ENCODE measurements around the gene TBC1D8B. TPM values are rescaled to one million over a fixed set of nuclear protein-coding genes. Genes with fewer than 3 reads are reported as not detected.

Gene TBC1D8B
- polyA plus RNA-seq, 1 of the 3 experiments (the other 2 are of a cell fraction): 0.03 TPM

GRCh38 chrX:106901341-106901740 is 98.9 kb downstream of the TBC1D8B start:
- H3K9ac ChIP-seq: no peak overlapping the region
- H3K4me2 ChIP-seq: no peak overlapping the region
- ChIA-PET CTCF (interaction anchor here (1.0 to 2.2 kb wide), 2 partner anchors 11 to 27 kb away, joined by 3 to 6 read pairs; no protein-coding TSS in a partner anchor), POLR2A (no interaction called here)
- 48% methylated on average over 3 of the region's 3 CpGs for whole genome bisulfite sequencing (ENCODE audit: low lambda C conversion rate)
- no peak overlapping the region for H3K4me3 ChIP-seq (ENCODE audit: low read depth in 2 of 2, low read length in 1 of 2)
- no peak for DNase-seq
- H2AFZ ChIP-seq (ENCODE audit: low read depth): no peak overlapping the region
- H3K36me3 ChIP-seq (replicated peaks in 1 of 2; ENCODE audit: control insufficient read depth in 1 of 2, insufficient read depth in 2 of 2, low read length in 1 of 2): no peaks in the 10 kb centered on the region
- TF ChIP-seq MXI1 (IDR thresholded peaks at IDR 0.05; ENCODE audit: low read depth, low read length): no peak
- TF ChIP-seq GABPA (IDR thresholded peaks at IDR 0.05; ENCODE audit: low read depth): no peak
- TF ChIP-seq FOSL2 (IDR thresholded peaks at IDR 0.05; ENCODE audit: borderline replicate concordance, low read depth): no peak
- no peaks in the 10 kb centered on the region; a peak in 1 of 4 replicates for H3K4me1 ChIP-seq (ENCODE audit: control insufficient read depth in 1 of 2, insufficient read depth in 2 of 2, low read depth in 1 of 2, low read length in 1 of 2)
- peaks cover 8% of the 10 kb centered on the region; the same call in 1 of the 2 replicates for H3K27me3 ChIP-seq (ENCODE audit: insufficient read depth)
- H4K20me1 ChIP-seq (ENCODE audit: insufficient read depth): no peaks in the 10 kb centered on the region
- no peaks in the 10 kb centered on the region for H3K79me2 ChIP-seq (ENCODE audit: insufficient read depth)
- no peaks in the 10 kb centered on the region for H3K9me3 ChIP-seq
- no peak overlapping the region for H3K27ac ChIP-seq (ENCODE audit: low read depth in 2 of 2, low read length in 1 of 2)
- no peaks in the 10 kb centered on the region for H3F3A ChIP-seq (replicated peaks; ENCODE audit: insufficient read depth)
- H3K9me2 ChIP-seq: no peaks in the 10 kb centered on the region

GRCh38 chrX:106901781-106902219 is 99.3 kb downstream of the TBC1D8B start:
- POLR2A ChIA-PET: no interaction called here
- Histone ChIP-seq H3K9me3 (no peaks in the 10 kb centered on the region), H3K9me2 (no peaks in the 10 kb centered on the region), H3K9ac (no peak overlapping the region), H3K4me2 (no peak overlapping the region), H3F3A (replicated peaks; ENCODE audit: insufficient read depth) (no peaks in the 10 kb centered on the region), H3K27me3 (ENCODE audit: insufficient read depth) (peaks cover 8% of the 10 kb centered on the region; the same call in 1 of the 2 replicates), H3K4me1 (ENCODE audit: control insufficient read depth in 1 of 2, insufficient read depth in 2 of 2, low read depth in 1 of 2, low read length in 1 of 2) (no peaks in the 10 kb centered on the region; a peak in 1 of 4 replicates), H3K36me3 (replicated peaks in 1 of 2; ENCODE audit: control insufficient read depth in 1 of 2, insufficient read depth in 2 of 2, low read length in 1 of 2) (no peaks in the 10 kb centered on the region), H4K20me1 (ENCODE audit: insufficient read depth) (no peaks in the 10 kb centered on the region), H2AFZ (ENCODE audit: low read depth) (no peak overlapping the region), H3K79me2 (ENCODE audit: insufficient read depth) (no peaks in the 10 kb centered on the region), H3K27ac (ENCODE audit: low read depth in 2 of 2, low read length in 1 of 2) (no peak overlapping the region), H3K4me3 (ENCODE audit: low read depth in 2 of 2, low read length in 1 of 2) (no peak overlapping the region)
- CTCF ChIA-PET: interaction anchor here (1.0 to 5.2 kb wide), 3 partner anchors 8 to 27 kb away, joined by 3 to 35 read pairs (median 6); no protein-coding TSS in a partner anchor
- TF ChIP-seq RAD21 (IDR thresholded peaks at IDR 0.05; ENCODE audit: low read length) (no peak), MXI1 (IDR thresholded peaks at IDR 0.05; ENCODE audit: low read depth, low read length) (no peak), GABPA (IDR thresholded peaks at IDR 0.05; ENCODE audit: low read depth) (no peak), MAX (IDR thresholded peaks at IDR 0.05; ENCODE audit: low read depth) (no peak), FOXM1 (IDR thresholded peaks at IDR 0.05; ENCODE audit: low read depth) (no peak), CHD2 (IDR thresholded peaks at IDR 0.05; ENCODE audit: low read length, partially characterized antibody) (no peak), FOXJ3 (CRISPR knock-in tag; IDR thresholded peaks at IDR 0.05) (no peak), IRF3 (IDR thresholded peaks at IDR 0.05; ENCODE audit: low read depth, low read length) (no peak), RCOR1 (IDR thresholded peaks at IDR 0.05; ENCODE audit: low read length) (no peak), USF2 (IDR thresholded peaks at IDR 0.05; ENCODE audit: borderline replicate concordance, low read depth, low read length) (no peak), SMC3 (IDR thresholded peaks at IDR 0.05; ENCODE audit: low read depth, low read length) (no peak), SIN3A (IDR thresholded peaks at IDR 0.05; ENCODE audit: borderline replicate concordance, low read depth, low read length) (no peak), MEF2A (IDR thresholded peaks at IDR 0.05; ENCODE audit: borderline replicate concordance, low read depth) (no peak), EP300 (IDR thresholded peaks at IDR 0.05; ENCODE audit: borderline replicate concordance in 1 of 2, low read depth in 1 of 2, low read length in 1 of 2) (no peak)
- no peak for DNase-seq
- WGBS (ENCODE audit: low lambda C conversion rate): 51% methylated on average over 4 of the region's 4 CpGs
